Measurements from ENCODE around the gene ADIG. TPM values are rescaled to one million over a fixed set of nuclear protein-coding genes. Genes with fewer than 3 reads are reported as not detected.

The ADIG gene
- total RNA-seq, 6 experiments from 2014 or later: not detected

DNA sequence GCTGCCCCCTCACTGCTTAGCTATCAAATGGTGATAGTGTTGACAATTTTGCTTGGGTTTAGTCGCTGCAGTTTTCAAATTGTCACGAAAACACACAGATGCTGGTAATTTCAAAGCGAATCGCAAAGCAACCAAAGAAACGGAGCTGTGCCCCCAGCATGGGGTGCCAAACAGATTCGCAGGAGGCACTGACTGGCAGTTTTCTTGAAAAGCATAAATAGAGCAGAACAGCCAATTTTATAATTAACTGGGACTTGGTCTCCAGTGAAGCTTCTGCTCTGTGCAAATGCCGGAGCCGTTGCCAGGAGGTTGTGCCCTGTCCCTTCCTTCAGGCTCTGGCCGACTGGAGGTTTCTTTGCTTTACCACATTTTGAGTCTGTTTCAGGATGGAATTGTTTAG is 39.4 kb downstream of the ADIG start:
- Mint-ChIP-seq H3K27ac (no peak overlapping the region), H3K9me3 (no peaks in the 10 kb centered on the region), H3K4me3 (no peak overlapping the region), H3K27me3 (ENCODE audit: insufficient read depth) (peaks cover 18% of the 10 kb centered on the region), H3K4me1 (ENCODE audit: low read depth) (peaks cover 21% of the 10 kb centered on the region), H3K36me3 (ENCODE audit: low read depth) (no peaks in the 10 kb centered on the region)
- no peak for DNase-seq
- TF ChIP-seq CTCF (IDR thresholded peaks at IDR 0.05): no peak

- DNase-seq: peak; percentile 42
- no peak overlapping the region for H3K27ac Mint-ChIP-seq
Measured at GRCh38 chr20:38623061-38623460, 42.1 kb downstream of the ADIG start.

GRCh38 chr20:38624084-38624483 is 43.1 kb downstream of the ADIG start:
- H3K9me3 Mint-ChIP-seq: no peaks in the 10 kb centered on the region
- H3K4me3 Mint-ChIP-seq: no peak overlapping the region
- H3K36me3 Mint-ChIP-seq (ENCODE audit: low read depth): no peaks in the 10 kb centered on the region
- peaks cover 18% of the 10 kb centered on the region for H3K27me3 Mint-ChIP-seq (ENCODE audit: insufficient read depth)
- DNase-seq: no peak
- no peak overlapping the region for H3K27ac Mint-ChIP-seq
- H3K4me1 Mint-ChIP-seq (ENCODE audit: low read depth): peaks cover 11% of the 10 kb centered on the region
- TF ChIP-seq CTCF (IDR thresholded peaks at IDR 0.05): no peak

More at GRCh38 chr20:38623061-38623460, 42.1 kb downstream of the ADIG start:
- no peaks in the 10 kb centered on the region for H3K9me3 Mint-ChIP-seq
- H3K4me3 Mint-ChIP-seq: no peak overlapping the region
- H3K36me3 Mint-ChIP-seq (ENCODE audit: low read depth): no peaks in the 10 kb centered on the region
- TF ChIP-seq CTCF (IDR thresholded peaks at IDR 0.05): no peak
- peaks cover 18% of the 10 kb centered on the region for H3K27me3 Mint-ChIP-seq (ENCODE audit: insufficient read depth)
- H3K4me1 Mint-ChIP-seq (ENCODE audit: low read depth): peaks cover 11% of the 10 kb centered on the region

DNA sequence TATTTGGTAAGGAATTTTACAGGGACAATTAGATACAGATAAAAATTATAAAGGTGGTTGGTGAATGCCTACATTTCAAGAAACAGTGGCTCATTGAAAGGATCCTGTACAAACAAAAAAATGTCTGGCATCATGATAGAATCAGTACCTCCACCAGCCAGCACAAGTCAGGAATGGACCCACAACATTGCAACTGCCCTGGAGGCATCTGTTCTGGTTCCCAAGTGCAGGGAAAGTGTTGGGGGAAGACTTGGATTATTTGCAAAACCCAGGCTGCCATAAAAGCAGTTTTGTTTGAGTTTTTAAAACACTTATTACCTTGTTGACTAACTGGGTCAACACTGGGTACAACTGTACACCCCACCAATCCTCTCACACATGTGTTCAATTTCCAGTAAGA is 44.9 kb downstream of the ADIG start:
- no peaks in the 10 kb centered on the region for H3K36me3 Mint-ChIP-seq (ENCODE audit: low read depth)
- peaks cover 14% of the 10 kb centered on the region for H3K27me3 Mint-ChIP-seq (ENCODE audit: insufficient read depth)
- DNase-seq: no peak
- peaks cover 11% of the 10 kb centered on the region for H3K4me1 Mint-ChIP-seq (ENCODE audit: low read depth)
- H3K9me3 Mint-ChIP-seq: no peaks in the 10 kb centered on the region
- no peak overlapping the region for H3K27ac Mint-ChIP-seq
- TF ChIP-seq CTCF (IDR thresholded peaks at IDR 0.05): no peak
- no peak overlapping the region for H3K4me3 Mint-ChIP-seq

- no peaks in the 10 kb centered on the region for H3K9me3 Mint-ChIP-seq
- no peak overlapping the region for H3K4me3 Mint-ChIP-seq
- H3K27me3 Mint-ChIP-seq (ENCODE audit: insufficient read depth): peaks cover 9% of the 10 kb centered on the region
- no peak for TF ChIP-seq CTCF (IDR thresholded peaks at IDR 0.05)
- no peaks in the 10 kb centered on the region for H3K36me3 Mint-ChIP-seq (ENCODE audit: low read depth)
- peaks cover 11% of the 10 kb centered on the region for H3K4me1 Mint-ChIP-seq (ENCODE audit: low read depth)
- no peak for DNase-seq
- no peak overlapping the region for H3K27ac Mint-ChIP-seq
Measured at GRCh38 chr20:38626921-38627659, 46.1 kb downstream of the ADIG start.
